ENCODE data around the gene PAK5.

PAK5 gene

GRCh38 chr20:9535449-9535848, 303.4 kb downstream of the PAK5 start:
- TF ChIP-seq CTCF (IDR thresholded peaks at IDR 0.05; ENCODE audit: control insufficient read depth, insufficient read depth, low read depth, low read length, missing control alignments) = no peak
- no peak for DNase-seq (ENCODE audit: low read depth)
- no peak overlapping the region for H3K4me3 ChIP-seq (ENCODE audit: control insufficient read depth, low read depth, low read length)

GRCh38 chr20:9534025-9534424, 304.9 kb downstream of the PAK5 start:
- H3K4me3 ChIP-seq (ENCODE audit: control insufficient read depth, low read depth, low read length) = no peak overlapping the region
- no peak for TF ChIP-seq CTCF (IDR thresholded peaks at IDR 0.05; ENCODE audit: control insufficient read depth, insufficient read depth, low read depth, low read length, missing control alignments)
- DNase-seq (ENCODE audit: low read depth) = no peak

GRCh38 chr20:9532069-9532838, 306.6 kb downstream of the PAK5 start:
- no peak for TF ChIP-seq CTCF (IDR thresholded peaks at IDR 0.05; ENCODE audit: control insufficient read depth, insufficient read depth, low read depth, low read length, missing control alignments)
- no peak for DNase-seq (ENCODE audit: low read depth)
- no peak overlapping the region for H3K4me3 ChIP-seq (ENCODE audit: control insufficient read depth, low read depth, low read length)

GRCh38 chr20:9531581-9531980, 307.3 kb downstream of the PAK5 start:
- no peak overlapping the region for H3K4me3 ChIP-seq (ENCODE audit: control insufficient read depth, low read depth, low read length)
- DNase-seq (ENCODE audit: low read depth) = no peak
- TF ChIP-seq CTCF (IDR thresholded peaks at IDR 0.05; ENCODE audit: control insufficient read depth, insufficient read depth, low read depth, low read length, missing control alignments) = no peak

GRCh38 chr20:9523636-9524035, 315.2 kb downstream of the PAK5 start:
- no peak for TF ChIP-seq CTCF (IDR thresholded peaks at IDR 0.05; ENCODE audit: control insufficient read depth, insufficient read depth, low read depth, low read length, missing control alignments)
- no peak for DNase-seq (ENCODE audit: low read depth)
- H3K4me3 ChIP-seq (ENCODE audit: control insufficient read depth, low read depth, low read length) = no peak overlapping the region

- TF ChIP-seq CTCF (IDR thresholded peaks at IDR 0.05; ENCODE audit: control insufficient read depth, insufficient read depth, low read depth, low read length, missing control alignments) = no peak
- no peak for DNase-seq (ENCODE audit: low read depth)
- H3K4me3 ChIP-seq (ENCODE audit: control insufficient read depth, low read depth, low read length) = no peak overlapping the region
Measured at GRCh38 chr20:9520086-9520485, 318.8 kb downstream of the PAK5 start.
